ACC112 (cell line): Measurements from ENCODE around the gene TAS1R3.

Source experiments
- H2AFZ ChIP-seq: fragments of 200-600 bp; sonication (generic); one replicate; pipeline ENCODE4 v1.6.0; 2017; ENCODE audit warnings: antibody characterized with exemption, low read length; ENCODE audit not compliant: unreplicated experiment
- H3K27ac ChIP-seq: fragments of 200-600 bp; sonication (generic); 2 replicates; pipeline ENCODE4 v1.5.1; 2014; ENCODE audit warnings: low read depth, mild to moderate bottlenecking, antibody characterized with exemption, low read length, moderate library complexity
- H3K27me3 ChIP-seq: fragments of 200-600 bp; sonication (generic); 2 replicates; pipeline ENCODE4 v1.6.1; 2014; ENCODE audit warnings: mild to moderate bottlenecking, antibody characterized with exemption, low read length, moderate library complexity, mixed read lengths; ENCODE audit not compliant: insufficient read depth
- H3K36me3 ChIP-seq: fragments of 200-600 bp; sonication (generic); 2 replicates; pipeline ENCODE4 v1.6.1; 2016; ENCODE audit warnings: mild to moderate bottlenecking, antibody characterized with exemption, low read length, moderate library complexity, mixed read lengths; ENCODE audit not compliant: insufficient read depth
- H3K4me1 ChIP-seq: fragments of 200-600 bp; sonication (generic); one replicate; pipeline ENCODE4 v1.6.1; 2016; ENCODE audit warnings: low read length, mixed read lengths; ENCODE audit not compliant: insufficient read depth, unreplicated experiment, control insufficient read depth
- H3K4me3 ChIP-seq: fragments of 200-600 bp; sonication (generic); 2 replicates; pipeline ENCODE4 v1.5.1; 2014; ENCODE audit warnings: mild to moderate bottlenecking, low read depth, low read length
- H3K79me2 ChIP-seq: fragments of 200-600 bp; sonication (generic); one replicate; pipeline ENCODE4 v1.6.0; 2016; ENCODE audit warnings: low read length; ENCODE audit not compliant: control insufficient read depth, unreplicated experiment, insufficient read depth

Gene TAS1R3

DNA sequence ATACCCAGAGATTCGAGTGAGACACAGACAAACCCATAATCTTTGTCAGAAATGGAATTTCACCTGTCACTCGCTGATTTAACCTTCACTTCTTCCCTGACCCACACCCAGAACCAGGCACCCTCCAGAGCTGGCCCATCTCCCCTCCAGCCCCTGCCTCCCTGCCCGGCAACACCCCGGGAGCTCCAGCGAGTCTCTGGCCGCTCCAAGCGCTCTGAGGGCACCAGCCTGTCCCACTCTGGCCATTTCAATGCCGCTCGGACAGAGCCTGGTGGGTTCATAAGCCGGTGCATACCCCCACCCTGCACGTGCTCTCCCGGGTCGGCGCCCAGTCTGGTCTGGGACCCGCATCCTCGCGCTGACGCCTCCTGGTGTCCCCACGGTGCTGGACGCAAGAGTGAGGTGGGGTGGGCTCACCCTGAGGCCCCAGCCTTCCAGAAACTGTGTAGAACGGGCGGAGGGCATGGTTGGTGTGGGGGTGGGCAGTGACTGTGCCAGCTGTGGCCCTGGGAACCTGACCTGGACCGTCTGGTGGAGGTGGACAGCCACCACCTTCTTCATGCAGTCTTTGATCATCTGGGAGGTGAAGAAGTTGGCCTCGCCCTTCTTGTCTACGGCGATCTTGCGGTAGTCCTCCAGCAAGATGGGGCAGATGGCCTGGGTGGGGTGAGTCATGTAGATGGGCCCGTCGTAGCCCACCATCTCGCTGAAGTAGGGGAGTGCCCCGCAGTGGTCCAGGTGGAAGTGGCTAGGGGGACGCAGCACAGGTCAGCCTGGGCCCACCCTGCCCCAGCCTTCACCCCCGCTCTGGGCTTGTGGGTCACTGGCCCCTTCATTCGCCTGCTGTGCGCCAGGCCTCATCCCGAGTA lies 12.1 kb upstream of the TAS1R3 start:
- Histone ChIP-seq H3K4me3 (no peak overlapping the region), H3K36me3 (0 out of 2 replicates have a peak, but pooled peaks cover 4% of the 10 kb centered on the region), H3K27ac (peak overlapping the region; percentile 82), H3K4me1 (peaks cover 34% of the 10 kb centered on the region), H3K79me2 (peaks cover 50% of the 10 kb centered on the region), H2AFZ (no peak overlapping the region), H3K27me3 (no peaks in the 10 kb centered on the region)

DNA sequence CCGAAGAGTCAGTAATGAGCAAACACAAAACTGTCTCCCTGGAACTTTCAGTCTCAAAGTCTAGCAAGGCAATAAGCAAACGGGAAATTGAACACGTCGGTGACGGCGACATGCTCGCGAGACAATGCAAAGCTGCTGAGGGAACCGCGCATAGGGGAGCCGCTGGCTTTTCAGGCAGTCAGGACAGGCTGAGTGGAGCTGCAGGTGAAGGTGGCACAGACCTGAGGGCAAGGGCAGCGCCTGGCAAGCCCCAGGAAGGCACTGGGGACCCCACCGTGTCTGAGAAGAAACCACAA lies 11.5 kb upstream of the TAS1R3 start:
- Histone ChIP-seq H3K27ac (no peak overlapping the region), H3K4me3 (no peak overlapping the region), H3K36me3 (0 out of 2 replicates have a peak, but pooled peaks cover 4% of the 10 kb centered on the region), H3K4me1 (peaks cover 34% of the 10 kb centered on the region), H2AFZ (no peak overlapping the region), H3K79me2 (peaks cover 52% of the 10 kb centered on the region), H3K27me3 (no peaks in the 10 kb centered on the region)

DNA sequence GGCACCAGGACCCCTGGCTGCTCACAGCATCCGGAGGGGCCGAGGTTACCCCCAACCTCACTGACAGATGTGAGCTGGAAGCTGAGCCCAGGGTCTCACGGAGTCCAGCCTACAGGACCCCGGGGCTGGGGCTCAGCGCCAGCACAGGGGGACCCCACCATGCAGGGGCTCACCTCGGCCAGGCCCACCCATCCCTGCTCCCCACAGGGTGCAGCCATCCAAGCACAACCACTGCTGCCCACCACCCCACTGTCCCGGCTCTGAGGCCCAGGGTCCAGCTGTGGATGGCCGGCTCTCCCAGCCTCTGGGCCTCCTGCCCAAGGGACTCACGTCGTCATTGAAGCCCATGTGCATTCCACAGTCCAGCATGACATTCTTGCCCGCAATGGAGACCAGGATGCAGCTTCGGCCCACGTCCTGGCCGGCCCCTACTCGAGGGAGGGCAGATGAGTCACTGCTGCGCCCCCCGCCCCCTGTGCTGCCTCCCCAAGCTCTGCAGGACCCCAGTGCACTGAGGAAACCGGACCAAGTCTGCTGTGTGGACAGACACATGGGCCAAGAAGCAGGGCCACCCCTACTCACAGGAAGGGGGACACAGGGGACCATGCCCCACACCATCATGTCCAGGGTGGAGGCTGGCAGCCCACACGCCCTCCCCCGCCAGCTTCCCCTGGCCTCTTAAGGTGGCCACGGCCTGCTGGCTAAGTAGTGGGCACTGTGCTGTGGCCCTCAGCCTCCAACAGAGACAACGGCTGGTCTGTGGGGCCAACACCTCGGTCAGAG lies 10.2 kb upstream of the TAS1R3 start:
- no peaks in the 10 kb centered on the region for H3K36me3 ChIP-seq
- no peak overlapping the region; the same call in 1 of the 2 replicates for H3K27ac ChIP-seq
- H3K4me3 ChIP-seq = no peak overlapping the region
- H3K4me1 ChIP-seq = peaks cover 38% of the 10 kb centered on the region
- no peak overlapping the region for H2AFZ ChIP-seq
- peaks cover 60% of the 10 kb centered on the region for H3K79me2 ChIP-seq
- H3K27me3 ChIP-seq = no peaks in the 10 kb centered on the region

GRCh38 chr1:1321477-1321876 lies 9.6 kb upstream of the TAS1R3 start:
- H3K27me3 ChIP-seq = no peaks in the 10 kb centered on the region
- no peaks in the 10 kb centered on the region for H3K36me3 ChIP-seq
- peaks cover 63% of the 10 kb centered on the region for H3K79me2 ChIP-seq
- H3K4me1 ChIP-seq = peaks cover 41% of the 10 kb centered on the region
- H3K27ac ChIP-seq = no peak overlapping the region; the same call in 1 of the 2 replicates
- no peak overlapping the region for H2AFZ ChIP-seq
- no peak overlapping the region; the same call in 1 of the 2 replicates for H3K4me3 ChIP-seq

GRCh38 chr1:1322418-1322817 lies 8.7 kb upstream of the TAS1R3 start:
- no peak overlapping the region for H3K27ac ChIP-seq
- no peaks in the 10 kb centered on the region for H3K27me3 ChIP-seq
- H3K36me3 ChIP-seq = no peaks in the 10 kb centered on the region
- H3K79me2 ChIP-seq = peaks cover 63% of the 10 kb centered on the region
- no peak overlapping the region for H3K4me3 ChIP-seq
- H2AFZ ChIP-seq = no peak overlapping the region
- peaks cover 41% of the 10 kb centered on the region for H3K4me1 ChIP-seq

- peaks cover 63% of the 10 kb centered on the region for H3K79me2 ChIP-seq
- peak overlapping the region; percentile 68 for H3K4me3 ChIP-seq
- H2AFZ ChIP-seq = no peak overlapping the region
- no peaks in the 10 kb centered on the region for H3K27me3 ChIP-seq
- no peaks in the 10 kb centered on the region for H3K36me3 ChIP-seq
- H3K27ac ChIP-seq = no peak overlapping the region
- H3K4me1 ChIP-seq = peaks cover 39% of the 10 kb centered on the region
These were observed 8.1 kb upstream of the TAS1R3 start for GRCh38 chr1:1322952-1323351.

GRCh38 chr1:1324084-1324523 lies 7.0 kb upstream of the TAS1R3 start:
- H3K79me2 ChIP-seq = peaks cover 63% of the 10 kb centered on the region
- H2AFZ ChIP-seq = peak overlapping the region; percentile 68
- peak overlapping the region; percentile 95 for H3K4me3 ChIP-seq
- H3K4me1 ChIP-seq = peaks cover 32% of the 10 kb centered on the region
- no peaks in the 10 kb centered on the region for H3K36me3 ChIP-seq
- peak overlapping the region; percentile 66; the same call in 1 of the 2 replicates for H3K27ac ChIP-seq
- no peaks in the 10 kb centered on the region for H3K27me3 ChIP-seq

- H3K27ac ChIP-seq = peak within 1 kb of the TSS; percentile 66; the same call in 1 of the 2 replicates
- H3K27me3 ChIP-seq = no peaks in the 10 kb centered on the region
- peak within 1 kb of the TSS; percentile 95 for H3K4me3 ChIP-seq
- H3K36me3 ChIP-seq = no peaks in the 10 kb centered on the region
- peak within 1 kb of the TSS; percentile 68 for H2AFZ ChIP-seq
- H3K4me1 ChIP-seq = peaks cover 32% of the 10 kb centered on the region
- peaks cover 57% of the 10 kb centered on the region for H3K79me2 ChIP-seq
These were observed 6.4 kb upstream of the TAS1R3 start, which contains the start of the genes CPTP and INTS11 for GRCh38 chr1:1324524-1325287. Gene CPTP, plus strand, starts transcription at chr1:1324802. Its CDS starts 2,109 bp downstream, at chr1:1326911. Gene INTS11, minus strand, starts transcription at chr1:1324660. Its CDS starts 52 bp downstream, at chr1:1324608.

GRCh38 chr1:1325288-1326074 lies 5.6 kb upstream of the TAS1R3 start:
- H3K4me3 ChIP-seq = peak overlapping the region; percentile 95
- no peak overlapping the region for H2AFZ ChIP-seq
- H3K4me1 ChIP-seq = peaks cover 32% of the 10 kb centered on the region
- no peaks in the 10 kb centered on the region for H3K27me3 ChIP-seq
- H3K36me3 ChIP-seq = no peaks in the 10 kb centered on the region
- 0 out of 2 replicates have a peak overlapping the region, but pooled peaks have one; percentile 11 for H3K27ac ChIP-seq
- H3K79me2 ChIP-seq = peaks cover 49% of the 10 kb centered on the region
